RWPE2 (cell line): ENCODE results near the gene HOXD1.

ENCODE experiments used
- ATAC-seq: fragments of 200-7000 bp; cut with Tn5 transposase; 3 replicates; pipeline ENCODE4 v1.9.1; 2021; ENCODE audit warnings: low read depth
- DNase-seq: peaks from one replicate; pipeline ENCODE4 v3.0.0-alpha.2; 2020; ENCODE audit warnings: low spot score
- H3K27ac ChIP-seq: fragments of 450-650 bp; 2 replicates; pipeline ENCODE4 v1.5.1; 2017; ENCODE audit warnings: mild to moderate bottlenecking; ENCODE audit not compliant: poor library complexity, severe bottlenecking
- H3K27me3 ChIP-seq: fragments of 250-450 bp; sonication (Bioruptor Pico); 2 replicates; pipeline ENCODE4 v1.5.1; 2021; ENCODE audit warnings: mild to moderate bottlenecking, moderate library complexity; ENCODE audit not compliant: insufficient read depth, poor library complexity, severe bottlenecking
- H3K36me3 ChIP-seq: fragments of 250-450 bp; sonication (Bioruptor Pico); 2 replicates; pipeline ENCODE4 v1.5.1; 2020; ENCODE audit warnings: low read depth, mild to moderate bottlenecking, moderate library complexity
- H3K4me1 ChIP-seq: fragments of 250-450 bp; sonication (Bioruptor Pico); 2 replicates; pipeline ENCODE4 v1.5.1; 2021; ENCODE audit warnings: mild to moderate bottlenecking, moderate library complexity; ENCODE audit not compliant: insufficient read depth, poor library complexity, severe bottlenecking
- H3K4me3 ChIP-seq: fragments of 250-450 bp; sonication (Bioruptor Pico); 2 replicates; pipeline ENCODE4 v1.5.1; 2021; ENCODE audit warnings: mild to moderate bottlenecking, moderate library complexity; ENCODE audit not compliant: severe bottlenecking
- H3K9me3 ChIP-seq: fragments of 250-450 bp; sonication (Bioruptor Pico); 2 replicates; pipeline ENCODE4 v1.5.1; 2021; ENCODE audit warnings: mild to moderate bottlenecking, moderate library complexity; ENCODE audit not compliant: severe bottlenecking
- TF ChIP-seq, protein P1 (sequence below): fragments of 450-650 bp; IDR thresholded peaks from one replicate; pipeline ENCODE4 v1.5.1; 2017; ENCODE audit warnings: mild to moderate bottlenecking, moderate library complexity; ENCODE audit not compliant: poor library complexity, severe bottlenecking

Gene HOXD1

DNA sequence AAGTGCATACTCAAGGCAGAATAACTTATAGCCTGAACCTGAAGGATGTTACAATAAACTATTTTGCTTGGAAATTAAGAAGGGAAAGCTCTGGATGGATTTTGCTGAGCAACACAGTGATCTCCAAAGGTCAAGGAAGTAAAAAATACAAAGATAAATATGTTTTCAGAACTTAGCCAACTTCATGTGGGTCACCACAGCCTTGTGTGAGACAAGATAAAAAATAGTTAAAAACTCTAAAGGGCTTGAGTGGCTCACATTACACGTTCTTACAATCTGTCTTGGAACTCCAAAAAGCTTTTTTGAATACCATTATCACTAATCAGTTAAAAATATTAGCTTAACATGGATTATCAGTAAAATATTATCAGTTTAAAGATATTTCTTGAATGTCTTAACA is 51.8 kb downstream of the HOXD1 start:
- no peaks in the 10 kb centered on the region for H3K27me3 ChIP-seq
- no peak overlapping the region for H3K4me3 ChIP-seq
- no peaks in the 10 kb centered on the region for H3K36me3 ChIP-seq
- no peak for ATAC-seq
- H3K4me1 ChIP-seq = no peaks in the 10 kb centered on the region
- DNase-seq = no peak
- H3K9me3 ChIP-seq = no peaks in the 10 kb centered on the region
- H3K27ac ChIP-seq = no peak overlapping the region
- TF ChIP-seq, protein P1, sequence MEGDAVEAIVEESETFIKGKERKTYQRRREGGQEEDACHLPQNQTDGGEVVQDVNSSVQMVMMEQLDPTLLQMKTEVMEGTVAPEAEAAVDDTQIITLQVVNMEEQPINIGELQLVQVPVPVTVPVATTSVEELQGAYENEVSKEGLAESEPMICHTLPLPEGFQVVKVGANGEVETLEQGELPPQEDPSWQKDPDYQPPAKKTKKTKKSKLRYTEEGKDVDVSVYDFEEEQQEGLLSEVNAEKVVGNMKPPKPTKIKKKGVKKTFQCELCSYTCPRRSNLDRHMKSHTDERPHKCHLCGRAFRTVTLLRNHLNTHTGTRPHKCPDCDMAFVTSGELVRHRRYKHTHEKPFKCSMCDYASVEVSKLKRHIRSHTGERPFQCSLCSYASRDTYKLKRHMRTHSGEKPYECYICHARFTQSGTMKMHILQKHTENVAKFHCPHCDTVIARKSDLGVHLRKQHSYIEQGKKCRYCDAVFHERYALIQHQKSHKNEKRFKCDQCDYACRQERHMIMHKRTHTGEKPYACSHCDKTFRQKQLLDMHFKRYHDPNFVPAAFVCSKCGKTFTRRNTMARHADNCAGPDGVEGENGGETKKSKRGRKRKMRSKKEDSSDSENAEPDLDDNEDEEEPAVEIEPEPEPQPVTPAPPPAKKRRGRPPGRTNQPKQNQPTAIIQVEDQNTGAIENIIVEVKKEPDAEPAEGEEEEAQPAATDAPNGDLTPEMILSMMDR = no peak
